A673 (cell line): Measurements from ENCODE around the gene JAML.

ENCODE experiments used
- CTCF ChIP-seq: fragments of 300-800, 200-600 bp; sonication (generic); conservative IDR thresholded peaks from 2 replicates; pipeline ENCODE4 v1.5.1; 2017; ENCODE audit warnings: low read depth, mild to moderate bottlenecking, antibody characterized with exemption, low read length, moderate library complexity, mixed read lengths
- EZH2 ChIP-seq: fragments of 200-600 bp; sonication (generic); IDR thresholded peaks from 2 replicates; pipeline ENCODE4 v1.6.1; 2017; ENCODE audit warnings: borderline replicate concordance, low read depth, mild to moderate bottlenecking, mixed read lengths, antibody characterized with exemption, low read length; ENCODE audit not compliant: poor library complexity, severe bottlenecking

GRCh38 chr11:118213781-118214180 lies 11.0 kb downstream of the JAML start:
- TF ChIP-seq CTCF (no peak), EZH2 (no peak)
